Keratinocyte (primary cell): ENCODE measurements around the gene C19orf25.

ENCODE experiments used
- CTCF ChIP-seq, 3 experiments: IDR thresholded peaks in 1 of 3; conservative IDR thresholded peaks in 1 of 3; optimal IDR thresholded peaks in 1 of 3; 2 replicates in 2 of 3; 3 replicates in 1 of 3; pipeline versions ENCODE3 to v1.5.1; 2011; ENCODE audit warnings: low read length in 3 of 3, mild to moderate bottlenecking in 3 of 3, moderate library complexity in 2 of 3, control low read depth in 1 of 3, inconsistent platforms in 1 of 3; ENCODE audit not compliant: insufficient read depth in 2 of 3; ENCODE audit errors: extremely low read depth in 1 of 3
- EZH2 ChIP-seq: IDR thresholded peaks from one replicate; pipeline ENCODE4 v1.6.1; 2012; ENCODE audit warnings: inconsistent platforms, mild to moderate bottlenecking, low read length, moderate library complexity

GRCh38 chr19:1481224-1481892 lies 2.3 kb upstream of the C19orf25 start:
- no peak for TF ChIP-seq CTCF (optimal IDR thresholded peaks at IDR 0.05 in 1 of 3, IDR thresholded peaks at IDR 0.05 in 1 of 3, conservative IDR thresholded peaks at IDR 0.05 in 1 of 3; ENCODE audit: extremely low read depth in 1 of 3, insufficient read depth in 2 of 3, low read length in 3 of 3)
- TF ChIP-seq EZH2: no peak
